GM10248 (cell line): Measurements from ENCODE around the gene LRRK1.

Experiments
- CTCF ChIA-PET: fragments of 300-600 bp; sonication (Branson Sonifier 250); formaldehyde crosslinking; extraction: SDS; loops from one replicate; lab custom pipeline; 2021; ENCODE audit warnings: antibody characterized with exemption; lab: Yijun Ruan, JAX
- POLR2A ChIA-PET: fragments of 350-650 bp; sonication (Branson Sonifier 250); formaldehyde crosslinking; extraction: SDS; loops from one replicate; lab custom pipeline; 2020; ENCODE audit warnings: antibody characterized with exemption; lab: Yijun Ruan, JAX
- DNase-seq: peaks from one replicate; pipeline ENCODE4 v3.0.0; 2012; ENCODE audit errors: extremely low spot score
- CTCF ChIP-seq: IDR thresholded peaks from 2 replicates; pipeline ENCODE4 v1.5.1; 2012; ENCODE audit warnings: mild to moderate bottlenecking, low read depth; ENCODE audit errors: extremely low read depth, missing control alignments, control extremely low read depth

Gene LRRK1

GRCh38 chr15:100885116-100885515 lies 34.0 kb upstream of the LRRK1 start:
- no peak for TF ChIP-seq CTCF
- ChIA-PET POLR2A (no interaction called here), CTCF (interaction anchor here (1.4 to 1.7 kb wide), 2 partner anchors 9 to 21 kb away, joined by 3 read pairs; no protein-coding TSS in a partner anchor)
- no peak for DNase-seq

- no peak for TF ChIP-seq CTCF
- ChIA-PET POLR2A (interaction anchor here (0.7 kb wide), 1 partner anchor 137 kb away, joined by 6 read pairs; no protein-coding TSS in a partner anchor), CTCF (interaction anchor here (1.0 to 1.7 kb wide), 4 partner anchors 9 to 33 kb away, joined by 3 read pairs; no protein-coding TSS in a partner anchor)
- no peak for DNase-seq
These were observed 33.3 kb upstream of the LRRK1 start for GRCh38 chr15:100885811-100886210.

GRCh38 chr15:100887211-100887913 lies 31.8 kb upstream of the LRRK1 start:
- POLR2A ChIA-PET, result no interaction called here
- CTCF ChIA-PET, result interaction anchor here (1.1 kb wide), 1 partner anchor 14 kb away, joined by 3 read pairs; no protein-coding TSS in a partner anchor
- DNase-seq, result no peak
- no peak for TF ChIP-seq CTCF

- no peak for DNase-seq
- CTCF ChIA-PET, result interaction anchor here (1.1 to 1.8 kb wide), 5 partner anchors 11 to 119 kb away, joined by 3 to 8 read pairs (median 3); no protein-coding TSS in a partner anchor
- TF ChIP-seq CTCF, result no peak
- POLR2A ChIA-PET, result no interaction called here
These were observed 29.6 kb upstream of the LRRK1 start for GRCh38 chr15:100889385-100890050.

- POLR2A ChIA-PET, result no interaction called here
- no peak for TF ChIP-seq CTCF
- CTCF ChIA-PET, result interaction anchor here (1.1 to 3.1 kb wide), 6 partner anchors 12 to 28 kb away, joined by 3 to 10 read pairs (median 4); no protein-coding TSS in a partner anchor
- no peak for DNase-seq
These were observed 29.0 kb upstream of the LRRK1 start for GRCh38 chr15:100890051-100890720.

- no peak for TF ChIP-seq CTCF
These were observed 28.3 kb upstream of the LRRK1 start for GRCh38 chr15:100890850-100891249.

More at GRCh38 chr15:100890850-100891249, 28.3 kb upstream of the LRRK1 start:
- no peak for DNase-seq
- ChIA-PET CTCF (interaction anchor here (1.7 to 3.1 kb wide), 2 partner anchors 19 to 27 kb away, joined by 4 to 10 read pairs; no protein-coding TSS in a partner anchor), POLR2A (no interaction called here)
